Measurements from ENCODE around the gene ADI1.

Gene ADI1

GRCh38 chr2:3519255-3520205 lies at the start of gene ADI1:
Gene ADI1 (minus strand): TSS chr2:3519531. CDS start chr2:3519487, 44 bp downstream.
- peak; percentile 74 for DNase-seq (ENCODE audit: low spot score)

GRCh38 chr2:3566806-3567205 lies 47.5 kb upstream of the ADI1 start:
- DNase-seq (ENCODE audit: low spot score) = no peak

- DNase-seq (ENCODE audit: low spot score) = no peak
These were observed 45.8 kb upstream of the ADI1 start for GRCh38 chr2:3565117-3565516.

GRCh38 chr2:3563521-3563976 lies 44.2 kb upstream of the ADI1 start:
- DNase-seq (ENCODE audit: low spot score) = no peak

- peak; percentile 97 for DNase-seq (ENCODE audit: low spot score)
These were observed 39.1 kb upstream of the ADI1 start, which contains the start of gene RNASEH1 for GRCh38 chr2:3558205-3559014. Gene RNASEH1 (minus strand): TSS chr2:3558333. CDS start chr2:3558260, 73 bp downstream.

GRCh38 chr2:3557639-3558204 lies 38.4 kb upstream of the ADI1 start:
- DNase-seq (ENCODE audit: low spot score) = peak; percentile 4

GRCh38 chr2:3553946-3554345 lies 34.6 kb upstream of the ADI1 start:
- no peak for DNase-seq (ENCODE audit: low spot score)

- DNase-seq (ENCODE audit: low spot score) = no peak
These were observed 28.6 kb upstream of the ADI1 start for GRCh38 chr2:3547915-3548314.

GRCh38 chr2:3545788-3546478 lies 26.6 kb upstream of the ADI1 start:
- no peak for DNase-seq (ENCODE audit: low spot score)

- no peak for DNase-seq (ENCODE audit: low spot score)
These were observed 23.8 kb upstream of the ADI1 start for GRCh38 chr2:3543023-3543683.

GRCh38 chr2:3542107-3542506 lies 22.8 kb upstream of the ADI1 start:
- DNase-seq (ENCODE audit: low spot score) = no peak

GRCh38 chr2:3539836-3540235 lies 20.5 kb upstream of the ADI1 start:
- DNase-seq (ENCODE audit: low spot score) = no peak

- no peak for DNase-seq (ENCODE audit: low spot score)
These were observed 17.6 kb upstream of the ADI1 start for GRCh38 chr2:3536682-3537632.

GRCh38 chr2:3535794-3536681 lies 16.7 kb upstream of the ADI1 start:
- DNase-seq (ENCODE audit: low spot score) = no peak

GRCh38 chr2:3535467-3535793 lies 16.1 kb upstream of the ADI1 start:
- no peak for DNase-seq (ENCODE audit: low spot score)

GRCh38 chr2:3534251-3534814 lies 15.0 kb upstream of the ADI1 start:
- no peak for DNase-seq (ENCODE audit: low spot score)

GRCh38 chr2:3533836-3534235 lies 14.5 kb upstream of the ADI1 start:
- no peak for DNase-seq (ENCODE audit: low spot score)

- no peak for DNase-seq (ENCODE audit: low spot score)
These were observed 13.6 kb upstream of the ADI1 start for GRCh38 chr2:3532941-3533340.
